ENCODE results near the gene SLC9A3.

The SLC9A3 gene

GRCh38 chr5:472656-473550, 51.3 kb downstream of the SLC9A3 start:
- peak overlapping the region; percentile 95 for H3K4me3 ChIP-seq (ENCODE audit: low read depth, low read length)
- TF ChIP-seq CTCF (IDR thresholded peaks at IDR 0.05; ENCODE audit: insufficient read depth, low read depth, low read length, missing control alignments), result no peak
- peak; percentile 94 for DNase-seq (ENCODE audit: low read depth)

- no peak for TF ChIP-seq CTCF (IDR thresholded peaks at IDR 0.05; ENCODE audit: insufficient read depth, low read depth, low read length, missing control alignments)
- peak; percentile 26 for DNase-seq (ENCODE audit: low read depth)
Measured at GRCh38 chr5:472076-472655, 52.1 kb downstream of the SLC9A3 start.

GRCh38 chr5:471750-472058, 52.5 kb downstream of the SLC9A3 start:
- peak overlapping the region; percentile 95 for H3K4me3 ChIP-seq (ENCODE audit: low read depth, low read length)
- TF ChIP-seq CTCF (IDR thresholded peaks at IDR 0.05; ENCODE audit: insufficient read depth, low read depth, low read length, missing control alignments), result no peak
- no peak for DNase-seq (ENCODE audit: low read depth)

More at GRCh38 chr5:472076-472655, 52.1 kb downstream of the SLC9A3 start:
- peak overlapping the region; percentile 95 for H3K4me3 ChIP-seq (ENCODE audit: low read depth, low read length)

- H3K4me3 ChIP-seq (ENCODE audit: low read depth, low read length), result peak overlapping the region; percentile 95
- DNase-seq (ENCODE audit: low read depth), result no peak
- no peak for TF ChIP-seq CTCF (IDR thresholded peaks at IDR 0.05; ENCODE audit: insufficient read depth, low read depth, low read length, missing control alignments)
Measured at GRCh38 chr5:470961-471749, 53.1 kb downstream of the SLC9A3 start.

- no peak overlapping the region for H3K4me3 ChIP-seq (ENCODE audit: low read depth, low read length)
- no peak for TF ChIP-seq CTCF (IDR thresholded peaks at IDR 0.05; ENCODE audit: insufficient read depth, low read depth, low read length, missing control alignments)
- DNase-seq (ENCODE audit: low read depth), result no peak
Measured at GRCh38 chr5:469752-470483, 54.3 kb downstream of the SLC9A3 start.

- DNase-seq (ENCODE audit: low read depth), result no peak
- H3K4me3 ChIP-seq (ENCODE audit: low read depth, low read length), result no peak overlapping the region
- TF ChIP-seq CTCF (IDR thresholded peaks at IDR 0.05; ENCODE audit: insufficient read depth, low read depth, low read length, missing control alignments), result no peak
Measured at GRCh38 chr5:468401-468800, 55.8 kb downstream of the SLC9A3 start.

All from GM12865 (cell line).